SK-N-SH (cell line): ENCODE data around the gene LYRM4.
A peak's percentile ranks its signal among the peaks of the same experiment; 100 is the strongest.

ENCODE experiments used
- CHD2 ChIP-seq: fragments of 150-350 bp; IDR thresholded peaks from 2 replicates; pipeline ENCODE4 v1.6.1; 2018; ENCODE audit warnings: low read length; ENCODE audit not compliant: partially characterized antibody
- EZH2phosphoT487 ChIP-seq: fragments of 200-600 bp; sonication (generic); IDR thresholded peaks from 2 replicates; pipeline ENCODE4 v1.6.1; 2017; ENCODE audit warnings: low read depth, mixed run types, mild to moderate bottlenecking, antibody characterized with exemption, moderate library complexity, borderline replicate concordance
- FOXM1 ChIP-seq: IDR thresholded peaks from 2 replicates; pipeline ENCODE4 v1.4.0; 2012; ENCODE audit warnings: low read depth, mild to moderate bottlenecking
- NFIC ChIP-seq: IDR thresholded peaks from 2 replicates; pipeline ENCODE4 v1.4.0; 2012; ENCODE audit warnings: borderline replicate concordance
- POLR2AphosphoS5 ChIP-seq: IDR thresholded peaks from 2 replicates; pipeline ENCODE4 v1.6.1; 2012; ENCODE audit warnings: low read depth, low read length
- RAD21 ChIP-seq: IDR thresholded peaks from 2 replicates; pipeline ENCODE4 v1.6.1; 2012; ENCODE audit warnings: mild to moderate bottlenecking, low read length
- REST ChIP-seq: IDR thresholded peaks from 2 replicates; pipeline ENCODE4 v1.6.1; 2012; ENCODE audit warnings: mild to moderate bottlenecking, low read depth, low read length, moderate library complexity
- SMC3 ChIP-seq: IDR thresholded peaks from 2 replicates; pipeline ENCODE4 v1.6.1; 2012; ENCODE audit warnings: low read depth, low read length, improper control_type of control experiment
- YY1 ChIP-seq: IDR thresholded peaks from 2 replicates; pipeline ENCODE4 v1.4.0; 2012; ENCODE audit warnings: low read depth, mild to moderate bottlenecking
- TF ChIP-seq, protein P1 (sequence below): fragments of 200-600 bp; sonication (generic); IDR thresholded peaks from 2 replicates; pipeline ENCODE4 v1.6.1; 2017; ENCODE audit warnings: antibody characterized with exemption, mild to moderate bottlenecking, moderate library complexity

GRCh38 chr6:5143634-5144311, 117.0 kb downstream of the LYRM4 start:
- TF ChIP-seq EZH2phosphoT487 (no peak), REST (no peak), FOXM1 (no peak), RAD21 (peak; percentile 97), CHD2 (no peak), YY1 (no peak), POLR2AphosphoS5 (no peak), SMC3 (peak; percentile 94), NFIC (no peak)
- TF ChIP-seq, protein P1, sequence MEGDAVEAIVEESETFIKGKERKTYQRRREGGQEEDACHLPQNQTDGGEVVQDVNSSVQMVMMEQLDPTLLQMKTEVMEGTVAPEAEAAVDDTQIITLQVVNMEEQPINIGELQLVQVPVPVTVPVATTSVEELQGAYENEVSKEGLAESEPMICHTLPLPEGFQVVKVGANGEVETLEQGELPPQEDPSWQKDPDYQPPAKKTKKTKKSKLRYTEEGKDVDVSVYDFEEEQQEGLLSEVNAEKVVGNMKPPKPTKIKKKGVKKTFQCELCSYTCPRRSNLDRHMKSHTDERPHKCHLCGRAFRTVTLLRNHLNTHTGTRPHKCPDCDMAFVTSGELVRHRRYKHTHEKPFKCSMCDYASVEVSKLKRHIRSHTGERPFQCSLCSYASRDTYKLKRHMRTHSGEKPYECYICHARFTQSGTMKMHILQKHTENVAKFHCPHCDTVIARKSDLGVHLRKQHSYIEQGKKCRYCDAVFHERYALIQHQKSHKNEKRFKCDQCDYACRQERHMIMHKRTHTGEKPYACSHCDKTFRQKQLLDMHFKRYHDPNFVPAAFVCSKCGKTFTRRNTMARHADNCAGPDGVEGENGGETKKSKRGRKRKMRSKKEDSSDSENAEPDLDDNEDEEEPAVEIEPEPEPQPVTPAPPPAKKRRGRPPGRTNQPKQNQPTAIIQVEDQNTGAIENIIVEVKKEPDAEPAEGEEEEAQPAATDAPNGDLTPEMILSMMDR = peak; percentile 96
